Measurements from ENCODE around the gene RIN3. TPM values are rescaled to one million over a fixed set of nuclear protein-coding genes. Genes with fewer than 3 reads are reported as not detected.

The RIN3 gene
- total RNA-seq, 1 experiment from 2014 or later, result 1.5 TPM

GRCh38 chr14:92549859-92550230 lies 36.3 kb downstream of the RIN3 start:
- Mint-ChIP-seq H3K27me3 (ENCODE audit: low read depth) (peaks cover 3% of the 10 kb centered on the region; the same call in 1 of the 2 replicates), H3K9me3 (no peaks in the 10 kb centered on the region), H3K27ac (0 out of 7 replicates have a peak overlapping the region, but pooled peaks of 1 of the 3 experiments have one; percentile 14), H3K4me1 (peaks cover 5 to 6% of the 10 kb centered on the region in 2 experiments; a peak in 2 of 4 replicates), H3K4me3 (no peak overlapping the region), H3K36me3 (ENCODE audit: insufficient read depth in 1 of 3, low read depth in 3 of 3) (no peaks in the 10 kb centered on the region)
- H2BK120ac ChIP-seq (ENCODE audit: low read depth, low read length, poor library complexity, severe bottlenecking), result no peak overlapping the region
- no peak overlapping the region for H4K91ac ChIP-seq (ENCODE audit: insufficient read length, low read depth, low read length)
- H2BK5ac ChIP-seq (ENCODE audit: insufficient read length, low read length), result no peak overlapping the region
- TF ChIP-seq, protein P1, sequence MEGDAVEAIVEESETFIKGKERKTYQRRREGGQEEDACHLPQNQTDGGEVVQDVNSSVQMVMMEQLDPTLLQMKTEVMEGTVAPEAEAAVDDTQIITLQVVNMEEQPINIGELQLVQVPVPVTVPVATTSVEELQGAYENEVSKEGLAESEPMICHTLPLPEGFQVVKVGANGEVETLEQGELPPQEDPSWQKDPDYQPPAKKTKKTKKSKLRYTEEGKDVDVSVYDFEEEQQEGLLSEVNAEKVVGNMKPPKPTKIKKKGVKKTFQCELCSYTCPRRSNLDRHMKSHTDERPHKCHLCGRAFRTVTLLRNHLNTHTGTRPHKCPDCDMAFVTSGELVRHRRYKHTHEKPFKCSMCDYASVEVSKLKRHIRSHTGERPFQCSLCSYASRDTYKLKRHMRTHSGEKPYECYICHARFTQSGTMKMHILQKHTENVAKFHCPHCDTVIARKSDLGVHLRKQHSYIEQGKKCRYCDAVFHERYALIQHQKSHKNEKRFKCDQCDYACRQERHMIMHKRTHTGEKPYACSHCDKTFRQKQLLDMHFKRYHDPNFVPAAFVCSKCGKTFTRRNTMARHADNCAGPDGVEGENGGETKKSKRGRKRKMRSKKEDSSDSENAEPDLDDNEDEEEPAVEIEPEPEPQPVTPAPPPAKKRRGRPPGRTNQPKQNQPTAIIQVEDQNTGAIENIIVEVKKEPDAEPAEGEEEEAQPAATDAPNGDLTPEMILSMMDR (conservative IDR thresholded peaks at IDR 0.05), result no peak
- H2AK5ac ChIP-seq (ENCODE audit: insufficient read length, low read length), result no peak overlapping the region
- H3T11ph ChIP-seq (ENCODE audit: low read length), result no peak overlapping the region
- no peak overlapping the region for H3K23ac ChIP-seq (ENCODE audit: insufficient read length, low read depth, low read length)
- no peak overlapping the region for H3K56ac ChIP-seq (ENCODE audit: insufficient read length, low read depth, low read length)
- H4K8ac ChIP-seq (replicated peaks; ENCODE audit: insufficient read length, low read depth, low read length), result no peak overlapping the region
- H3K4me1 ChIP-seq (ENCODE audit: insufficient read depth, low read length), result no peaks in the 10 kb centered on the region
- H3K9ac ChIP-seq (ENCODE audit: extremely low read depth, insufficient read length, low read length), result no peak overlapping the region
- H4K5ac ChIP-seq (ENCODE audit: insufficient read length, low read depth, low read length), result no peak overlapping the region
- no peak overlapping the region for H3K4me2 ChIP-seq (ENCODE audit: insufficient read depth, insufficient read length, low read length)
- H3K79me2 ChIP-seq (ENCODE audit: insufficient read depth, low read length), result no peaks in the 10 kb centered on the region
- H4K20me1 ChIP-seq (ENCODE audit: control insufficient read depth, insufficient read depth, insufficient read length), result no peaks in the 10 kb centered on the region
- H3K79me1 ChIP-seq (ENCODE audit: insufficient read depth, low read depth, low read length, poor library complexity, severe bottlenecking), result no peaks in the 10 kb centered on the region
- no peaks in the 10 kb centered on the region for H3K9me3 ChIP-seq (ENCODE audit: control insufficient read depth, low read depth, low read length)
- no peak for DNase-seq
- H2BK15ac ChIP-seq (ENCODE audit: low read depth, low read length), result no peak overlapping the region
- no peak overlapping the region for H3K27ac ChIP-seq (ENCODE audit: insufficient read length, low read depth, low read length)
- H2BK20ac ChIP-seq (ENCODE audit: low read depth, low read length, poor library complexity, severe bottlenecking), result no peak overlapping the region
- no peaks in the 10 kb centered on the region for H3K23me2 ChIP-seq (ENCODE audit: insufficient read length, low read depth, low read length, poor library complexity, severe bottlenecking)
- H3K27me3 ChIP-seq (ENCODE audit: insufficient read depth, low read length), result no peaks in the 10 kb centered on the region
- WGBS (ENCODE audit: extremely low coverage, insufficient read length, low lambda C conversion rate), result no CpG with 5 or more reads among the region's 7 CpGs
- H2AFZ ChIP-seq (ENCODE audit: low read length), result no peak overlapping the region
- no peak overlapping the region for H3K4ac ChIP-seq (ENCODE audit: low read depth, low read length)
- no peak overlapping the region for H3K18ac ChIP-seq (ENCODE audit: insufficient read length, low read depth, low read length)
- no peak overlapping the region; the same call in 1 of the 2 replicates for H3K14ac ChIP-seq (ENCODE audit: insufficient read depth, low read length)
- no peak overlapping the region for H2BK12ac ChIP-seq (ENCODE audit: insufficient read length, low read depth, low read length)
